ENCODE results near the gene HOOK1. TPM values are rescaled to one million over a fixed set of nuclear protein-coding genes. Genes with fewer than 3 reads are reported as not detected.
"Not testable (repeated sequence)": the region's sequence is repeated elsewhere in the genome, so short reads cannot be mapped to it uniquely, and the experiment has no call there.

The HOOK1 gene
- total RNA-seq, 4 donors from 2014 or later = 17.2 to 25.2 (median 19.3) TPM

GRCh38 chr1:59917026-59917784 lies 102.5 kb downstream of the HOOK1 start:
- no peak for DNase-seq (ENCODE audit: low spot score in 2 of 2)
- TF ChIP-seq POLR2A (IDR thresholded peaks at IDR 0.05) = no peak
- TF ChIP-seq, protein P1, sequence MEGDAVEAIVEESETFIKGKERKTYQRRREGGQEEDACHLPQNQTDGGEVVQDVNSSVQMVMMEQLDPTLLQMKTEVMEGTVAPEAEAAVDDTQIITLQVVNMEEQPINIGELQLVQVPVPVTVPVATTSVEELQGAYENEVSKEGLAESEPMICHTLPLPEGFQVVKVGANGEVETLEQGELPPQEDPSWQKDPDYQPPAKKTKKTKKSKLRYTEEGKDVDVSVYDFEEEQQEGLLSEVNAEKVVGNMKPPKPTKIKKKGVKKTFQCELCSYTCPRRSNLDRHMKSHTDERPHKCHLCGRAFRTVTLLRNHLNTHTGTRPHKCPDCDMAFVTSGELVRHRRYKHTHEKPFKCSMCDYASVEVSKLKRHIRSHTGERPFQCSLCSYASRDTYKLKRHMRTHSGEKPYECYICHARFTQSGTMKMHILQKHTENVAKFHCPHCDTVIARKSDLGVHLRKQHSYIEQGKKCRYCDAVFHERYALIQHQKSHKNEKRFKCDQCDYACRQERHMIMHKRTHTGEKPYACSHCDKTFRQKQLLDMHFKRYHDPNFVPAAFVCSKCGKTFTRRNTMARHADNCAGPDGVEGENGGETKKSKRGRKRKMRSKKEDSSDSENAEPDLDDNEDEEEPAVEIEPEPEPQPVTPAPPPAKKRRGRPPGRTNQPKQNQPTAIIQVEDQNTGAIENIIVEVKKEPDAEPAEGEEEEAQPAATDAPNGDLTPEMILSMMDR (IDR thresholded peaks at IDR 0.05) = no peak
- intact Hi-C loops (cut with DNase I; ENCODE audit: low total_unique reads) = no loop called here
- H3K4me3 ChIP-seq (ENCODE audit: low read depth, poor library complexity, severe bottlenecking) = no peak overlapping the region
- 83 to 85% methylated on average over 10 of the region's 10 CpGs for WGBS, 2 donors

DNA sequence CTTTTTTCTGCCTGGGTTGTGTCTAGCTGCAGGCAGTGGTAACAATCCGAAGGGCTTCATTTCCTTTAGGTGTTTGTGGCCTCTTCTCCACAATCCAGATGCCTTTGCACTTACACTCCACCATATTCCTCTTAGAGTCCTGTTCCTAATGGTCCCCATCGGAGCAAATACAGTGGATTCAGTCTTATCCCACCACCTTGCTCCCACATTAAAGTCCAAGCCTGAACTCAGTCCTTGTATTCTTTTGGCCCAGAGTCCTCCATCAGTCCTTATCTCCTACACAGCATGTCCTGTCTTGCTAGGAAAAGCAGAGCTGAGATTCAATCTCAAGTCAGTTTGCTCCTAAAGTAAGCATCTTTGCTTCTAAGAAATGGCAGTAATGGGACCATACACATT lies 103.0 kb downstream of the HOOK1 start:
- intact Hi-C loops (cut with DNase I; ENCODE audit: low total_unique reads) = no loop called here

DNA sequence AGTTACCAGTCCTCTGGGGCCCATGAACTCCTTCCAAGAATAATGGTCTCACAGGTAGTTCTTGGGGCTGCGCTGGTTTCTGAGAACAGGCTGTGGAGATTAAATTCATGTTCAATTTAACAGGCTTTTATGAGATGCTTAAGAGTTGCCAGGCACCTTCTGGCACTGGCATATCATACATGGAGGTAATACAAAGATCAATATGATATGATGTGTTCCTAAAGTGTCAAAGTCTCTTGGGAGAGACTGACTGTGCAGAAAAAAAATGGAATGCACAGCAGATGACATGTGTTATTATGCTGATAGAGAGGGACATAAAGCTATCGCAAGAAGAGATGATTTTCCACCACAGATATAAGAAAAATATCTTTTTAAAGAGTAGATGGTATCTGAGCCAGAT lies 105.0 kb downstream of the HOOK1 start:
- TF ChIP-seq POLR2A (IDR thresholded peaks at IDR 0.05) = no peak
- TF ChIP-seq, protein P1 (IDR thresholded peaks at IDR 0.05) = no peak
- intact Hi-C loops (cut with DNase I; ENCODE audit: low total_unique reads) = no loop called here
- no peak overlapping the region for H3K4me3 ChIP-seq (ENCODE audit: low read depth, poor library complexity, severe bottlenecking)
- no peak for DNase-seq (ENCODE audit: low spot score in 2 of 2)
- 47 to 74% methylated on average over 2 of the region's 2 CpGs for WGBS, 2 donors

More for the DNA sequence above, 103.0 kb downstream of the HOOK1 start:
- TF ChIP-seq, protein P1 (IDR thresholded peaks at IDR 0.05) = no peak
- no peak for TF ChIP-seq POLR2A (IDR thresholded peaks at IDR 0.05)
- 91 to 95% methylated on average over 2 of the region's 2 CpGs for WGBS, 2 donors
- no peak overlapping the region for H3K4me3 ChIP-seq (ENCODE audit: low read depth, poor library complexity, severe bottlenecking)
- DNase-seq (ENCODE audit: low spot score in 2 of 2) = no peak

DNA sequence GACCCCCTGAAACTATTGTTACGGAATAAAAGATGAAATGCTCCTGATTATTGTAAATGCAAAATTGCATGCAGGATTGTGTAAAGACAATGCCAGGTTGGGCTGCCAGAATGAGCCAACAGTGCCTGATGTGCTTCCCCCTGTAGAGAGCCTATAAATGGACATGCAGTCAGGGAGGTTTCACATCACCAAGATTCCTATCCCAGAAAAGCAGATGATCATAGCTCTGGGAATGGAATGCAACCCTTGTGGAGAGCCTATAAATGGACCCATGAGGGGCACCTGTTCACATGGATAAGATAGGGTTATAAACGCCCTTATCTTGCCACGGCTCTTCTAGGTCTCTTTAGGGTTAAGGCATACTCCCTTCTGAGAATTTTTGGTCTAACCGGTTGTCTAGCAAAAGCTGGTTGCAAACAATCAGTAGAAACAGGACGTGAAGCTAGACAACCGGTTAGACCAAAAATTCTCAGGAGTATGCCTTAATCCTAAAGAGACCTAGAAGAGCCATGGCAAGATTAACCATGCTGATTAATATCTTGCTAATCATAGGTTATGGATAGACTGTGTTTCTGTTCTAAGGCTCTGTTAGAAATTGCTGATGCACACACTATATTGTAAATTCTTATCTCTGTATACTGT lies 106.6 kb downstream of the HOOK1 start:
- DNase-seq (ENCODE audit: low spot score in 2 of 2); H3K4me3 ChIP-seq (ENCODE audit: low read depth, poor library complexity, severe bottlenecking); intact Hi-C loops (cut with DNase I; ENCODE audit: low total_unique reads): not testable (repeated sequence)
- 47 to 69% methylated on average over 6 of the region's 6 CpGs for WGBS, 2 donors

DNA sequence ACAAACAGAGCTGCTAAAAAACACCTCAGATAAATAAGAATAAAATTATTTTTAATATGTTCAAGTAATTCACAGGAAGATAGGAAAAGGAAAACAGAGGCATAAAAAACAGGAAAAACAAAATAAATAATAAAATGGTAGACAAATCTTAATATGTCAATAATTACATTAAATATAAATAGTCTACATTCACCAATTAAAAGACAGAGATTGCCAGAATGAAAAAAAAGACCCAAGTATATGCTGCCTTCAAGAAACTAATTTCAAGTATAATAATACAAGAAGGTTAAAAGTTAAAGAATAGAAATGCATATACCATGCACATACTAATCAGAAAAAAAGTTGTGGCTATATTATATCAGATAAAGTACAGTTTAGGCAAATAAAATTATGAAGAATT lies 109.9 kb downstream of the HOOK1 start:
- H3K4me3 ChIP-seq (ENCODE audit: low read depth, poor library complexity, severe bottlenecking) = no peak overlapping the region
- no peak for TF ChIP-seq POLR2A (IDR thresholded peaks at IDR 0.05)
- TF ChIP-seq, protein P1 (IDR thresholded peaks at IDR 0.05) = no peak
- intact Hi-C loops (cut with DNase I; ENCODE audit: low total_unique reads) = no loop called here
- DNase-seq (ENCODE audit: low spot score in 2 of 2) = no peak

Other genes starting within 250 kb of the HOOK1 start
- 10 to 100 TPM in 2 of 4 donors, 1 to 10 TPM in 2; 4.0 to 21.8 (median 7.9) TPM for gene CYP2J2, start 111.8 kb downstream of the HOOK1 start, total RNA-seq

Data from lower leg skin (tissue), 4 donors.